B cell (primary cell): ENCODE results near the gene RBM34. TPM values are rescaled to one million over a fixed set of nuclear protein-coding genes. Genes with fewer than 3 reads are reported as not detected.

Experiments used
- ATAC-seq: fragments of 200-7000 bp; cut with Tn5 transposase; one replicate; pipeline ENCODE4 v1.10.0; 2021; ENCODE audit warnings: low read depth, mild to moderate bottlenecking, moderate number of reproducible peaks, moderate library complexity
- CTCF ChIA-PET: fragments of 350-600 bp; sonication (Branson Sonifier 250); formaldehyde crosslinking; loops from one replicate; lab custom pipeline; 2021; ENCODE audit warnings: antibody characterized with exemption, inconsistent platforms; lab: Charles Lee
- POLR2A ChIA-PET: fragments of 350-600 bp; sonication (Branson Sonifier 250); formaldehyde crosslinking; loops from one replicate; lab custom pipeline; 2021; ENCODE audit warnings: antibody characterized with exemption; lab: Charles Lee
- DNase-seq: peaks from one replicate; pipeline ENCODE4 v3.0.0; 2013
- H2AFZ ChIP-seq: 2 replicates; pipeline ENCODE4 v1.6.1; 2012; ENCODE audit warnings: mild to moderate bottlenecking, low read depth, low read length; ENCODE audit not compliant: insufficient read depth, poor library complexity, severe bottlenecking
- H3K27ac ChIP-seq, 2 donors: 1 replicate in 1 of 2; 2 replicates in 1 of 2; pipeline ENCODE4 v1.5.1; 2012 to 2013; ENCODE audit warnings: low read length in 2 of 2, mild to moderate bottlenecking in 2 of 2, moderate library complexity in 1 of 2
- H3K27me3 ChIP-seq, 4 experiments: fragments of 200-600 bp in 1 of 4; sonication (generic) in 1 of 4; replicated peaks in 1 of 4; 1 replicate in 2 of 4; 2 replicates in 2 of 4; pipeline versions ENCODE4 v1.6.1 to v1.7.0; 2013 to 2016; ENCODE audit warnings: low read length in 3 of 4, mild to moderate bottlenecking in 2 of 4, mixed read lengths in 1 of 4, moderate library complexity in 1 of 4; ENCODE audit not compliant: insufficient read depth in 4 of 4, control insufficient read depth in 3 of 4; ENCODE audit errors: control extremely low read depth in 1 of 4
- H3K36me3 ChIP-seq, 2 experiments: replicated peaks in 1 of 2; 1 replicate in 1 of 2; 2 replicates in 1 of 2; pipeline versions ENCODE4 v1.6.1 to v1.7.1; 2013; ENCODE audit warnings: low read length in 1 of 2; ENCODE audit not compliant: insufficient read depth in 2 of 2, control insufficient read depth in 1 of 2; ENCODE audit errors: control extremely low read depth in 1 of 2, extremely low read depth in 1 of 2
- H3K4me1 ChIP-seq, 2 donors: fragments of 200-600 bp in 1 of 2; sonication (generic) in 1 of 2; 1 replicate in 1 of 2; 2 replicates in 1 of 2; pipeline versions ENCODE4 v1.5.1 to v1.6.1; 2013 to 2017; ENCODE audit warnings: low read length in 2 of 2; ENCODE audit not compliant: control insufficient read depth in 2 of 2, insufficient read depth in 2 of 2
- H3K4me2 ChIP-seq: replicated peaks from 2 replicates; pipeline ENCODE3; 2012; ENCODE audit warnings: mild to moderate bottlenecking, low read depth, low read length; ENCODE audit not compliant: poor library complexity, severe bottlenecking
- H3K4me3 ChIP-seq, 5 experiments: fragments of 200-600 bp in 1 of 5; sonication (generic) in 1 of 5; 1 replicate in 3 of 5; 2 replicates in 2 of 5; pipeline versions ENCODE4 v1.5.1 to v1.7.0; 2011 to 2016; ENCODE audit warnings: low read length in 4 of 5, mild to moderate bottlenecking in 4 of 5, low read depth in 2 of 5, control low read depth in 1 of 5, moderate library complexity in 1 of 5; ENCODE audit not compliant: insufficient read depth in 1 of 5; ENCODE audit errors: control extremely low read depth in 1 of 5, extremely low read depth in 1 of 5
- H3K79me2 ChIP-seq: fragments of 200-600 bp; sonication (generic); one replicate; pipeline ENCODE4 v1.6.0; 2016; ENCODE audit warnings: low read length; ENCODE audit not compliant: control insufficient read depth, insufficient read depth
- H3K9ac ChIP-seq: fragments of 200-600 bp; sonication (generic); 2 replicates; pipeline ENCODE4 v1.6.1; 2017; ENCODE audit warnings: mild to moderate bottlenecking, low read length, moderate library complexity
- H3K9me3 ChIP-seq, 3 donors: one replicate each; pipeline versions ENCODE4 v1.6.1 to v1.7.1; 2013; ENCODE audit warnings: low read length in 2 of 3; ENCODE audit not compliant: control insufficient read depth in 2 of 3, insufficient read depth in 1 of 3; ENCODE audit errors: control extremely low read depth in 1 of 3
- H4K20me1 ChIP-seq: 2 replicates; pipeline ENCODE4 v1.6.0; 2012; ENCODE audit warnings: mild to moderate bottlenecking, low read length; ENCODE audit not compliant: insufficient read depth, control insufficient read depth, poor library complexity, severe bottlenecking
- H3K27ac Mint-ChIP-seq: one replicate; pipeline ENCODE4 v1.8.0; 2021; ENCODE audit warnings: mixed read lengths
- H3K27me3 Mint-ChIP-seq: one replicate; pipeline ENCODE4 v1.8.0; 2021; ENCODE audit warnings: mixed read lengths
- H3K4me1 Mint-ChIP-seq: one replicate; pipeline ENCODE4 v1.8.0; 2021; ENCODE audit warnings: mixed read lengths
- H3K4me3 Mint-ChIP-seq: one replicate; pipeline ENCODE4 v1.8.0; 2021; ENCODE audit warnings: mixed read lengths
- H3K9me3 Mint-ChIP-seq: one replicate; pipeline ENCODE4 v1.8.0; 2022; ENCODE audit warnings: mixed read lengths; ENCODE audit not compliant: insufficient read depth
- EZH2 ChIP-seq: IDR thresholded peaks from 2 replicates; pipeline ENCODE4 v1.6.1; 2012; ENCODE audit warnings: borderline replicate concordance, low read depth, mild to moderate bottlenecking, moderate library complexity, low read length; ENCODE audit not compliant: insufficient read depth, poor library complexity, severe bottlenecking
- WGBS: methylation state at CpG from one replicate; pipeline ENCODE4 v1.1.5; 2013; ENCODE audit warnings: missing lambda C conversion rate; ENCODE audit not compliant: insufficient coverage; 5-methylcytosine and 5-hydroxymethylcytosine counted together
- intact Hi-C: fragments of 100-400 bp; cut with micrococcal nuclease; formaldehyde crosslinking; loops from one replicate; pipeline ENCODE4 v1.10.0; 2022
- polyA plus RNA-seq: library from polyadenylated mRNA; depleted of rRNA; stranded (reverse); fragments of >200 nt; gene quantifications from 2 replicates; pipeline ENCODE4 v1.2.3, GENCODE V29; 2012
- total RNA-seq, 2 donors: library from RNA; stranded (reverse); fragments of 120-200 nt in 1 of 2; gene quantifications; 1 replicate in 1 of 2; 2 replicates in 1 of 2; pipeline versions ENCODE4 v1.2.3 to v1.2.4, GENCODE V29; 2013 to 2022
- TF ChIP-seq, protein P1 (sequence below): fragments of 200-600 bp; IDR thresholded peaks from one replicate; pipeline ENCODE4 v1.8.0; 2022; ENCODE audit warnings: antibody characterized with exemption, mild to moderate bottlenecking

The RBM34 gene
- total and polyA plus RNA-seq, 2 donors (not counting 1 experiment from before 2014, with no cell fraction given): 24.4 to 131 TPM

DNA sequence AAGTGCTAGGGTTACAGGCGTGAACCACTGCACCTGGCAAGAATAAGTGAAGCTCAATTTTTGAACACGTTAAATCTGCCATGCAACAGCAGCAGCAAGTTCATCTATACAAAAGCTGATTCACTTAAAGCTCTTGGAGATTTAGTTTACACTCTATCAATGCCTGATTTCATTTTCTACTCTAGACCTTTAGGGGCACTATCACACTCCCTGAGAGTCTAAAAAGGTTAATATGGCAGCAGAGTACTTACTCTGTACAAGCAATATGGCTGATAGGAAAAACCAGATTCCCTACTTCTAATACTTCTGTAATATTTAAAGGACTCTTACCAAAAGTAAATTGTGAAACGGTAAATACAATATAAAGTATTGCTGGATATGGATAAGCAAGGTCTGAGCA, 4.8 kb downstream of the RBM34 start:
- no peak overlapping the region for H2AFZ ChIP-seq
- H3K9me3 Mint-ChIP-seq: no peaks in the 10 kb centered on the region
- H3K4me1 ChIP-seq: peaks cover 8 to 14% of the 10 kb centered on the region in 2 donors
- peaks cover 13% of the 10 kb centered on the region for H4K20me1 ChIP-seq
- no peak for ATAC-seq
- H3K4me2 ChIP-seq: no peak overlapping the region
- H3K4me1 Mint-ChIP-seq: peaks cover 13% of the 10 kb centered on the region
- H3K27me3 ChIP-seq: no peaks in the 10 kb centered on the region
- TF ChIP-seq, protein P1, sequence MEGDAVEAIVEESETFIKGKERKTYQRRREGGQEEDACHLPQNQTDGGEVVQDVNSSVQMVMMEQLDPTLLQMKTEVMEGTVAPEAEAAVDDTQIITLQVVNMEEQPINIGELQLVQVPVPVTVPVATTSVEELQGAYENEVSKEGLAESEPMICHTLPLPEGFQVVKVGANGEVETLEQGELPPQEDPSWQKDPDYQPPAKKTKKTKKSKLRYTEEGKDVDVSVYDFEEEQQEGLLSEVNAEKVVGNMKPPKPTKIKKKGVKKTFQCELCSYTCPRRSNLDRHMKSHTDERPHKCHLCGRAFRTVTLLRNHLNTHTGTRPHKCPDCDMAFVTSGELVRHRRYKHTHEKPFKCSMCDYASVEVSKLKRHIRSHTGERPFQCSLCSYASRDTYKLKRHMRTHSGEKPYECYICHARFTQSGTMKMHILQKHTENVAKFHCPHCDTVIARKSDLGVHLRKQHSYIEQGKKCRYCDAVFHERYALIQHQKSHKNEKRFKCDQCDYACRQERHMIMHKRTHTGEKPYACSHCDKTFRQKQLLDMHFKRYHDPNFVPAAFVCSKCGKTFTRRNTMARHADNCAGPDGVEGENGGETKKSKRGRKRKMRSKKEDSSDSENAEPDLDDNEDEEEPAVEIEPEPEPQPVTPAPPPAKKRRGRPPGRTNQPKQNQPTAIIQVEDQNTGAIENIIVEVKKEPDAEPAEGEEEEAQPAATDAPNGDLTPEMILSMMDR: no peak
- TF ChIP-seq EZH2: no peak
- no peak overlapping the region for H3K27ac ChIP-seq
- WGBS: 92% methylated on average over 2 of the region's 3 CpGs
- no peaks in the 10 kb centered on the region for H3K9me3 ChIP-seq
- intact Hi-C loops: no loop called here
- no peak overlapping the region for H3K4me3 Mint-ChIP-seq
- no peak overlapping the region for H3K4me3 ChIP-seq
- H3K27me3 Mint-ChIP-seq: no peaks in the 10 kb centered on the region
- ChIA-PET POLR2A (interaction anchor here (0.5 to 1.1 kb wide), 2 partner anchors 11 to 257 kb away, joined by 3 to 7 read pairs; no protein-coding TSS in a partner anchor), CTCF (interaction anchor here (0.7 to 0.9 kb wide), 2 partner anchors 10 to 19 kb away, joined by 3 read pairs; no protein-coding TSS in a partner anchor)
- H3K27ac Mint-ChIP-seq: no peak overlapping the region
- H3K79me2 ChIP-seq: peaks cover 70% of the 10 kb centered on the region
- DNase-seq: no peak
- H3K9ac ChIP-seq: no peak overlapping the region
- H3K36me3 ChIP-seq: peaks cover 17 to 52% of the 10 kb centered on the region in 2 experiments

DNA sequence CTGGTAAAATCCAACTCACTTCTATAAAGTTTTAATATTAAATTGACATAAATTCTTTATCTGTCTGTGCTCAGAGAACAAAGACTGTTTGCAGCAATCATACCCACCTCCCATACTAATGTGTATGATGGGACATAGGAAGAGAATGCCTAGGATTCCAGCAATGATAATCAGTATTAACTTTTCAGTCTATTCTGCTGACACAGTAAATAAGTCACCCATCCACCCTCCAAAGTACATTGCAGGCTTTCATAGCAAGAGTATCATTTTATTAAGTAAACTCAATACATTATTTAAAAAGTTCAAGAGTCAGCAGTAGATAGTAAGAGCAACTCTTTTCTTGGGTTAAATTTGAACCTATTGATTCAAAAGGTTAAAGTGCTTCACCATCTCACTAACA, 8.8 kb downstream of the RBM34 start:
- H3K4me1 ChIP-seq: peaks cover 0 to 2% of the 10 kb centered on the region in 2 donors
- intact Hi-C loops: no loop called here
- ChIA-PET CTCF (interaction anchor here (1.0 kb wide), 1 partner anchor 359 kb away, joined by 4 read pairs; no protein-coding TSS in a partner anchor), POLR2A (no interaction called here)
- no peak overlapping the region for H3K27ac Mint-ChIP-seq
- DNase-seq (no peak), ATAC-seq (no peak)
- peaks cover 24 to 64% of the 10 kb centered on the region in 2 experiments for H3K36me3 ChIP-seq
- no peak overlapping the region for H3K4me2 ChIP-seq
- no peaks in the 10 kb centered on the region for H3K9me3 Mint-ChIP-seq
- no peak overlapping the region for H2AFZ ChIP-seq
- no peaks in the 10 kb centered on the region for H3K27me3 ChIP-seq
- H3K27ac ChIP-seq: no peak overlapping the region
- H3K9ac ChIP-seq: no peak overlapping the region
- no peaks in the 10 kb centered on the region for H3K27me3 Mint-ChIP-seq
- peaks cover 22% of the 10 kb centered on the region for H4K20me1 ChIP-seq
- H3K4me1 Mint-ChIP-seq: peaks cover 6% of the 10 kb centered on the region
- TF ChIP-seq, protein P1: no peak
- no peak for TF ChIP-seq EZH2
- H3K79me2 ChIP-seq: peaks cover 45% of the 10 kb centered on the region
- no peak overlapping the region for H3K4me3 ChIP-seq
- no peak overlapping the region for H3K4me3 Mint-ChIP-seq
- H3K9me3 ChIP-seq: no peaks in the 10 kb centered on the region
